NCI-H524 treated with DMSO at 0.1 percent for 48 hours (cell line): ENCODE results near the gene RBBP6.
A peak's percentile ranks its signal among the peaks of the same experiment; 100 is the strongest.
"Not testable (repeated sequence)": the region's sequence is repeated elsewhere in the genome, so short reads cannot be mapped to it uniquely, and the experiment has no call there.

Source experiments
- DNase-seq: peaks from one replicate; lab custom pipeline; 2025; lab: John Stamatoyannopoulos, UW

Gene RBBP6

DNA sequence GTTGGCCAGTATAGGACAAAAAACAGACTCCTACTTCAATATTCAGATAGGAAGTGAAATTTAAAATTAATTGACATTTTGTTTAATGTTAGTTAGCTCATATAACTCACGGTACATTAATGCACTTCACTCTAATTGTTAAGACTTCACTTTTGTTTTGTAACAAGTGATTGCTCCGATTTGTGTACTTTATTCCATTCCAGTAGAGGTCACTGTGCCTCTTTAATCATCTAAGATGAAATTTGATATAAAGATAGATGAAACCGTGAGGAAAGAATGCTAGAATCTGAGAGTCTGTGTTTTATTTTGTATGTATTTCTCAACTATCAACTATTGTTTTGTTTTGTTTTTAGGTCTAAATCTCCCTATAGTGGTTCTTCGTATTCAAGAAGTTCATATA is 29.0 kb downstream of the RBBP6 start:
- DNase-seq: no peak

DNA sequence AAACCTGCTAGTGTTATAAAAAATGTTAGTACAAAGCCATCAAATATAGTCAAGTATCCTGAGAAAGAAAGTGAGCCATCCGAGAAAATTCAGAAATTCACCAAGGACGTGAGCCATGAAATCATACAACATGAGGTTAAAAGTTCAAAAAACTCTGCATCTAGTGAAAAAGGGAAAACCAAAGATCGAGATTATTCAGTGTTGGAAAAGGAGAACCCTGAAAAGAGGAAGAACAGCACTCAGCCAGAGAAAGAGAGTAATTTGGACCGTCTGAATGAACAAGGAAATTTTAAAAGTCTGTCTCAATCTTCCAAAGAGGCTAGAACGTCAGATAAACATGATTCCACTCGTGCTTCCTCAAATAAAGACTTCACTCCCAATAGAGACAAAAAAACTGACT is 31.7 kb downstream of the RBBP6 start:
- no peak for DNase-seq

DNA sequence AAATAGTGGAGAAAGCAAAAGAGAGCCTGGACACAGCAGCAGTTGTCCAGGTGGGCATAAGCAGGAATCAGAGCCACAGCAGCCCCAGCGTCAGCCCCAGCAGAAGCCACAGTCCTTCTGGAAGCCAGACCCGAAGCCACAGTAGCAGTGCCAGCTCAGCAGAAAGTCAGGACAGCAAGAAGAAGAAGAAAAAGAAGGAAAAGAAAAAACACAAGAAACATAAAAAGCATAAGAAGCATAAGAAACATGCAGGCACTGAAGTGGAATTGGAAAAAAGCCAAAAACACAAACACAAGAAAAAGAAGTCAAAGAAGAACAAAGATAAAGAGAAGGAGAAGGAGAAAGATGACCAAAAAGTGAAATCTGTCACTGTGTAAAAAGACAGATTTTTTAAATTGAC is 32.7 kb downstream of the RBBP6 start:
- DNase-seq: no peak

DNA sequence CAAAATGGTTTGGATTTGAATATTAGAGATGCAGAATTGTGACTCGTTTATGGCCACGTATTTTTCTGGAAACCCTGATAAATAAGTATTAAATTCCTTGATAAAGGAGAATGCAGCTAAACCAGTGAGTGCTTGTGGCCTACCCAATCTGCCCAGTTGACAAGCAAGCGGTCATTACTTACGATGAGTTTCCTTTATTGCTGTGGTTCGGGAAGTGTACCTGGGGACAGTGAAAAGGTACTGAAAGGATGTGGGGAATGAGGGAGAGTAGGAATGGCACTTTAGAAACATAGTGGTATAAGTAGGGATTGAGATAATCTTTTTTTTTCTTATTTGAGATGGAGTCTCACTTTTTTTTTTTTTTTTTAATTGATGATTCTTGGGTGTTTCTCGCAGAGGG is 33.8 kb downstream of the RBBP6 start:
- DNase-seq: no peak

DNA sequence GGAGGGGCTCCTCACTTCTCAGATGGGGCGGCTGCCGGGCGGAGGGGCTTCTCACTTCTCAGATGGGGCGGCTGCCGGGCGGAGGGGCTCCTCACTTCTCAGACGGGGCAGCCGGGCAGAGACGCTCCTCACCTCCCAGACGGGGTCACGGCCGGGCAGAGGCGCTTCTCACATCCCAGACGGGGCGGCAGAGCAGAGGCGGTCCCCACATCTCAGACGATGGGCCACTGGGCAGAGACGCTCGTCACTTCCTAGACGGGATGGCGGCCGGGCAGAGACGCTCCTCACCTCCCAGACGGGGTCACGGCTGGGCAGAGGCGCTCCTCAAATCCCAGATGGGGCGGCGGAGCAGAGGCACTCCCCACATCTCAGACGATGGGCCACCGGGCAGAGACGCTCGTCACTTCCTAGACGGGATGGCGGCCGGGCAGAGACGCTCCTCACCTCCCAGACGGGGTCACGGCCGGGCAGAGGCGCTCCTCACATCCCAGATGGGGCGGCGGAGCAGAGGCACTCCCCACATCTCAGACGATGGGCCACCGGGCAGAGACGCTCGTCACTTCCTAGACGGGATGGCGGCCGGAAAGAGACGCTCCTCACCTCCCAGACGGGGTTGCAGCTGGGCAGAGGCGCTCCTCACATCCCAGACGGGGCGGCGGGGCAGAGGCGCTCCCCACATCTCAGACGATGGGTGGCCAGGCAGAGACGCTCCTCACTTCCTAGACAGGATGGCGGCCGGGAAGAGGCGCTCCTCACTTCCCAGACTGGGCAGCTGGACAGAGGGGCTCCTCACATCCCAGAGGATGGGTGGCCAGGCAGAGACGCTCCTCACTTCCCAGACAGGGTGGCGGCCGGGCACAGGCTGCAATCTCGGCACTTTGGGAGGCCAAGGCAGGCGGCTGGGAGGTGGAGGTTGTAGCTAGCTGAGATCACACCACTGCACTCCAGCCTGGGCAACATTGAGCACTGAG is 35.4 kb downstream of the RBBP6 start:
- DNase-seq: not testable (repeated sequence)

DNA sequence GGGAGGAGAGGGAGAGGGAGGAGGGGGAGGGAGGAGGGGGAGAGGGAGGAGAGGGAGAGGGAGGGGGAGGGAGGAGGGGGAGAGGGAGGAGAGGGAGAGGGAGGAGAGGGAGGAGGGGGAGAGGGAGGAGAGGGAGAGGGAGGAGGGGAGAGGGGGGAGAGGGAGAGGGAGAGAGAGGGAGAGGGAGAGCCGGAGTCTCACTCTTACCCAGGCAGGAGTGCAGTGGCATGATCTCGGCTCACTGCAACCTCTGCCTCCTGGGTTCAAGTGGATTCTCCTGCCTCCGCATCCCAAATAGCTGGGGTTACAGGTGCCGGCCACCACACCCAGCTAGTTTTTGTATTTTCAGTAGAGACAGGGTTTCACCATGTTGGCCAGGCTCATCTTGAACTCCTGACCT is 36.4 kb downstream of the RBBP6 start:
- DNase-seq: not testable (repeated sequence)

DNA sequence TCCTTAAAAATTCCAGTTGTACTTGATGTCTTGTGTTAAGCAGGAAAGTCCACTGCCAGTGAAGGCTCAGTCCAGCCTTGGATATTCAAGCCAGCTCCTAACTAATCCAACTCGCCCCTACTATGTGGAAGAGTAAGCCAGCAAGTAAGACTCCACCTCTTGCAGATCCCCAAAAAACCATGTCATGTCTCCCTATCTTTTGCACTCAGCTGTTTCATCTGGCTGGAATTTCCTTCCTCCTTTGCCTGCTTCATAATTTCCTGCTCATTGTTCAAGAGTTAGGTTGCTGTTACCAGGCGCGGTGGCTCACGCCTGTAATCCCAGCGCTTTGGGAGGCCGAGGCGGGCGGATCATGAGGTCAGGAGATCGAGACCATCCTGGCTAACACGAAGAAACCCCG is 37.8 kb downstream of the RBBP6 start:
- no peak for DNase-seq

DNA sequence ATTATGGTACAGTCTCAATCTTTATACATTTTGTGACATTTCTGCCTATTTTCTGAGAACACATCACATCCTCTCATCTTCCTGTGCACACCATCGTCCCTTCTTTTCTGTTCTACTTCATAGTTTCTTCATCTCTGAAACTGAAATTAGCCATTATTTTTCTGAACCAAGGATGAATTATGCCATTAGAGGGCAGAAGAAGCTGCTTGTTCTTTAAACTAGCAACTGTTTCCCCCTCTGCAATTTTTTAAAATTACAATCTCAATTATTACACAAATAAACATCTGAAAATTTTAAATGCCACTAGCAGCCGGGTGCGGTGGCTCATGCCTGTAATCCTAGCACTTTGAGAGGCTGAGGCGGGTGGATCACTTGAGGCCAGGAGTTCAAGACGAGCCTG is 41.3 kb downstream of the RBBP6 start:
- DNase-seq: no peak

DNA sequence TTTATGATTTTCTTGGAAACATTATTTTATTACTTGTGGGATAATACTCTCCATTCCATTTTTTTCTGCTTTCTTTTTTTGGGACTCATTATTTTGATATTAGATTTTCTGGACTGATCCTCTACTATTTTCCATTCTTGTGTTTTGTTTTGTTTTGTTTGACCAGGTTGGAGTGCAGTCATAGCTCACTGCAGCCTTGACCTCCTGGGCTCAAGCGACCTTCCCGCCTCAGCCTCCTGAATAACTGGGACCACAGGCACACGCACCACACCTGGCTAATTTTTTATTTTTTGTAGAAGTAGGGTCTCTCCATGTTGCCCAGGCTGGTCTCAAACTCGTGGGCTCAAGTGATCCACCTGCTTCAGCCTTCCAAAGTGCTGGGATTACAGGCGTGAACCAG is 44.1 kb downstream of the RBBP6 start:
- no peak for DNase-seq

DNA sequence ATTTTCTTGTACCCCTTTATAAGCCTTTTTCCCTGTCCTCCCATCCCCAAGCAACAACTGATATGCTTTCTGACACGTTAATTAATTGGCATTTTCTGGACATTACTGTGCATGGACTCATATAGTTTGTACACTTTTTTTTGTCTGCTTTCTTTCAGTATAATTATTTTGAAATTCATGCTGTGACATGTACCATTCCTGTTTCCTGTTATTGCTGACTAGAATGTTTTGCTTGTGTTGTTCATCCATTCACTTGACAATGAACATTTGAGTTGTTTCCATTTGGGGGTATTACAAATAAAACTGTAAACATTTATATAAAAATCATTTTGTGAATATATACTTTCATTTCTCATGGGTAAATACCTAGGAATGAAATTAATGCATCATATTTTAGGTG is 50.6 kb downstream of the RBBP6 start:
- no peak for DNase-seq

DNA sequence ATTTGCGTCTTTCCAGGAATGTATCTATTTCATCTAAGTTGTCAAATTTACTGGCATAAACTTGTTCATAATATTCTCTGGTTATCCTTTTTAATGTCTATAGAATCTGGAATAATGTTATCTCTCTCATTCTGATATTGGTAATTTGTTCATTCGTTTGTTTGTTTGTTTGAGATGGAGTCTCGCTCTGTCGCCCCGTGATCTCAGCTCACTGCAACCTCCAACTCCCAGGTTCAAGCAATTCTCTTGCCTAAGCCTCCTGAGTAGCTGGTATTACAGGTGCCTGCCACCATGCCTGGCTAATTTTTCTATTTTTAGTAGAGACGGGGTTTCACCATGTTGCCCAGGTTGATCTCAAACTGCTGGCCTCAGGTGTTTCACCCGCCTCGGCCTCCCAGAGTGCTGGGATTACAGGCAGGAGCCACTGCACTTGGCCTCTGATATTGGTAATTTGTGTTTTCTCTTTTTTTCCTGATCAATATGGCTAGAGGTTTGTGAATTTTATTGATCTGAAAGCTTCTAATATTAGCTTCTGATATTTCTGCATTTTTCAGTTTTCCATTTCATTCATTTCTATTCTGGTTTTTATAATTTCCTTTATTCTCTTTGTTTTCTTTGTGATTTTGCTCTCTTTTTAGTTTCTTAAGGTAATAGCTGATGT is 59.5 kb downstream of the RBBP6 start:
- DNase-seq: no peak

DNA sequence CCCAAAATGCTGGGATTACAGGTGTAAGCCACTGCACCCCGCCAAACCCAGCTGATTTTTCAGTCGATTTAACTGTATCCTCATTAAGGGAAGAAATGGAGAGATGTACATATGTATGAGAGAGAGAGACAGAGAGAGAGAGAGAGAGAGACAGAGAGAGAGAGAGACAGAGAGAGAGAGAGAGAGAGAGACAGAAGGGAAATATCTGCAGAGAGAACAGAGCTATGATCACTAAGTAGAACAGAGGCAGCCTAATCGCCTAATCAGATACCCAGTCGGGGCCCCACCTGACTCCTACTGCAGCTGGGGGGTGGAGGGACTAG is 70.0 kb downstream of the RBBP6 start:
- no peak for DNase-seq

DNA sequence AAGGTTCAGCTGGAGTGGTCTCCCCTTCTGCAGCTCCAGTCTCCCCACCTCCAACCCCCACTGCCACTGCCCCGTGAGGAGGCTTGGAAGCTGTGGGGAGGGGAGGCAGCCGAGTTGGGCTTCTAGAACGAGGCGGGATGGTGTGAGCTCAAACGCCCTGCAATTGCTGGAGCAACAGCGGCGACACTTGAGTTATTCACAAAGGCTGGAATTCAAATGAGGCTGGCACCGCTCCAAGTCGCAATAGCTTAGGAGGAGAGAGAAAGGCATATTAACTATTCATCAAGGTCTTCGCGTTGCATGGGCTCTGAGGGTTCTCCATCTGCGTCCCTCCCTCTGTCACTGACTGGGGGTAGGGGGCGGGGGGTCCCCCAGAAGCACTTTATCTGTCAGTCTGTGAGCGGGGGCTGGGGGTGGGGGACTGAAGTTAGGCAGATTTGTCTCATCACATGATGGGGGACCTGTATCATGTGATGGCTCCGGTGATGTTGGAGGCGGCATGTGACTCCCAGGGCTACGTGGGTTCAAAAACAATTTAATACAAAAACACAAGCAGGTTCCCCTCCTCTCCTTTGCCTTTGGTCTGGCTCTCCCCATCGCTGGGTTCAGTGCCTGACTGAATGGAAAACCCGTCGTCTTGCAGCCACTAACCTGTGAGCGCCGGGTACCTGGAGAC is 70.5 kb downstream of the RBBP6 start:
- DNase-seq: peak; percentile 66

DNA sequence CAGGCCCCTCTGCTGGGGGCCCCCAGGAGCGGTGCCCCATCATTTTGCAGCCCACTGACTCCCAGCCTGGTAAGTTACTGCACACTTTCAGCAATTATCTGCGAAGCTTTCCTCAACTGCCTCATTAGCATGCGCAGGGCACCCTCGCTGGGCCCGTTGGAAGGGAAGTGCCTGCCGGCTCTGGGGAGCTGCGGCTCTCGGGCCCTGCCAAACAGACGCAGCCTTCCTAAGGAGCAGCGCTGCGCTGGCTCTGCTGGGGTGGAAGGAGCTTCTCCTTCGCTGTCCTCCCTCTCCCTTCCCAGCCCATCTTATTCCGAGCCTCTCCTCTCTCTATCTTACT is 71.0 kb downstream of the RBBP6 start:
- no peak for DNase-seq

DNA sequence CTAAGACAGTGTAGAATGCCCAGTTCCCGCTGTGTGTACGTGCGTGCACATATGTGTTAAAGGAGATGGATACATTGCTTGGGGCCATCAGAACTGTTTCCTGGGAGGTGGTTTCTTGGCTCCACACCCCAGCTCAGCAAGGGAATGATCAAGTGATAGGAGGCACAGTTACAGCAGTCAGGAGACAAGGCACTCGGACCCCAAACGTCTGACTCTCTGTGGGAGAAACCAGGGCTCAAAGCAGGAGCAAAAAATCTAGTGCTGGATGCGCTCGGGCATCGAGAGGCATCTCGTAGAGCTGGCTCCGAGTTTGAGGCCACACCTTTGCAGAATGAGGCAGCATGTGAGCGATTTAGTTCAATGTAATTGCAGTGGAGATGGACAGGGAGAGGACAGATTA is 71.9 kb downstream of the RBBP6 start:
- no peak for DNase-seq

DNA sequence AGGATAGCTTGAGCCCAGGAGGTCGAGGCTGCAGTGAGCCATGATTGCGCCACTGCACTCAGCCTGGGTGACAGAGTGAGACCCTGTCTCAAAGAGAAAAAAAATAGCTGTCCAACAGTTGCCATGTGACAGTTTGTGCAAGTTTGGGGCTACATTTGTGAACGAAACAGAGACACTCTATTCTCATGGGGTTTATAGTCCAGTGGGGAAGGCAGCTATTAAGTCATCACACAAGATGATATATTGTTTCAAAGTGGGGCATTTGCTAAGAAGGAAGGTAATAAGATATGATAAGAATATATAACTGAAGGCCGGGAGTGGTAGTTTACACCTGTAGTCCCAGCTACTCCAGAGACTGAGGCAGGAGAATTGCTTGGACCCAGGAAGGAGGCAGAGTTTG is 73.3 kb downstream of the RBBP6 start:
- no peak for DNase-seq

DNA sequence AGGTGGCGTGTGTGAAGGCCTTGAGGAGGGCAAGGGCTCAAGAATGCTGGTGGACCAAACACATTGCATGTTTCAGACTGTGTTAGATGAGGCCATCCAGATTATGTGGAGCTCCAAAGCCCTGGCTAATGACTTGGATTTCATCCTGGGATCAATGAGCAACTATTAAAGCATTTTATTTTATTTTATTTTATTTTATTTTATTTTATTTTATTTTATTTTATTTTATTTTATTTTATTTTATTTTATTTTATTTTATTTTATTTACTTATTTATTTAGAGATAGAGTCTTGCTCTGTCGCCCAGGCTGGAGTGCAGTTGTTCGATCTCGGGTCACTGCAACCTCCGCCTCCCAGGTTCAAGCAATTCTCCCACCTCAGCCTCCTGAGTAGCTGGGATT is 73.9 kb downstream of the RBBP6 start:
- not testable (repeated sequence) for DNase-seq

DNA sequence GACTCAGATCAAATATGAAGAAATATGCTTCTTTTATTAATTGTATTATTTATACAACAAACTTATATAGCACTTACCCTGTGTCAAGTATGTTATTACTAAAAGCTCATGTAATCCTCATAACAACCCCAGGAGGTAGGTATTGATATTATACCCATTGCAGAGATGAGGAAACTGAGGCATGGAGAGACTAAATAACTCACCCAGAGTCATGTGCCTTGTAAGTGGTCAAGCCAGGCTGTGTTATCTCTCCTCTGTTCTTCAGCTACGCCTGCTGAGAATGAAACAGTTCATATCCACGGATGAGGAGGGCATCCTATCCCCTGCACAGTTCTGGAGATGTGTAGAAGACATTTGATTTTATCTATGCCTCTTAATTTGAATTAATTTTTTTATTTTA is 78.1 kb downstream of the RBBP6 start:
- DNase-seq: no peak
